ENCODE results near the gene CHD9. TPM values are rescaled to one million over a fixed set of nuclear protein-coding genes. Genes with fewer than 3 reads are reported as not detected.

CHD9 gene
- total and polyA plus RNA-seq, 9 of the 15 experiments (the other 6 are each of a cell fraction or from before 2014, with no cell fraction given), result 29.0 to 69.3 (median 40.6) TPM

- 100% methylated on average over 3 of the region's 3 CpGs for WGBS (ENCODE audit: insufficient coverage, low coverage, missing lambda C conversion rate)
- H3K4me3 ChIP-seq, result no peak overlapping the region
- H3K79me2 ChIP-seq (ENCODE audit: control insufficient read depth, insufficient read depth, low read length), result peaks cover 79% of the 10 kb centered on the region
- H3K4me1 ChIP-seq (replicated peaks in 1 of 2; ENCODE audit: control insufficient read depth in 2 of 2, insufficient read depth in 2 of 2, low read length in 2 of 2), result no peaks in the 10 kb centered on the region
- no peak overlapping the region for H3K27ac ChIP-seq (ENCODE audit: extremely low read depth, low read depth, low read length)
- H3K27me3 ChIP-seq (ENCODE audit: control insufficient read depth in 2 of 2, insufficient read depth in 2 of 2, low read length in 2 of 2), result no peaks in the 10 kb centered on the region
- BruUV-seq (replicated peaks), result no TSS peak
- H3K4me2 ChIP-seq (ENCODE audit: insufficient read depth, low read length), result no peak overlapping the region
- FAIRE-seq, result no peak
- no peaks in the 10 kb centered on the region; the same call in 1 of the 2 replicates for H3K9me3 ChIP-seq (replicated peaks; ENCODE audit: control insufficient read depth, insufficient read depth, low read depth, low read length)
- in situ Hi-C loops (cut with MboI) (no loop called here), intact Hi-C loops (cut with micrococcal nuclease) (no loop called here)
- peaks cover 8% of the 10 kb centered on the region; the same call in 2 of the 3 replicates for H3K36me3 ChIP-seq (ENCODE audit: control insufficient read depth, insufficient read depth, low read length)
- H3K9me1 ChIP-seq (ENCODE audit: control insufficient read depth, insufficient read depth, low read length), result no peaks in the 10 kb centered on the region
- TF ChIP-seq MCM2 (IDR thresholded peaks at IDR 0.05; ENCODE audit: low read depth), result no peak
- TF ChIP-seq, protein P1, sequence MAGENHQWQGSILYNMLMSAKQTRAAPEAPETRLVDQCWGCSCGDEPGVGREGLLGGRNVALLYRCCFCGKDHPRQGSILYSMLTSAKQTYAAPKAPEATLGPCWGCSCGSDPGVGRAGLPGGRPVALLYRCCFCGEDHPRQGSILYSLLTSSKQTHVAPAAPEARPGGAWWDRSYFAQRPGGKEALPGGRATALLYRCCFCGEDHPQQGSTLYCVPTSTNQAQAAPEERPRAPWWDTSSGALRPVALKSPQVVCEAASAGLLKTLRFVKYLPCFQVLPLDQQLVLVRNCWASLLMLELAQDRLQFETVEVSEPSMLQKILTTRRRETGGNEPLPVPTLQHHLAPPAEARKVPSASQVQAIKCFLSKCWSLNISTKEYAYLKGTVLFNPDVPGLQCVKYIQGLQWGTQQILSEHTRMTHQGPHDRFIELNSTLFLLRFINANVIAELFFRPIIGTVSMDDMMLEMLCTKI (IDR thresholded peaks at IDR 0.05; ENCODE audit: partially characterized antibody), result no peak
- peak; percentile 18; the same call in 1 of the 2 replicates for TF ChIP-seq NFIC (IDR thresholded peaks at IDR 0.05)
- TF ChIP-seq CCNT2 (IDR thresholded peaks at IDR 0.05; ENCODE audit: borderline replicate concordance, extremely low read depth, insufficient read length, low read depth, low read length), result no peak
- no peaks in the 10 kb centered on the region for H4K20me1 ChIP-seq (replicated peaks; ENCODE audit: control insufficient read depth, insufficient read depth, low read length)
- no peak for DNase-seq (ENCODE audit: extremely low read depth in 1 of 4, low spot score in 3 of 4)
- POLR2A ChIA-PET, result no interaction called here
- CTCF ChIA-PET (ENCODE audit: low intra/inter-chr PET ratio), result no interaction called here
- H3K9ac ChIP-seq (ENCODE audit: insufficient read depth in 1 of 2, low read depth in 2 of 2, low read length in 2 of 2), result no peak overlapping the region
- no peak for ATAC-seq
- no peak overlapping the region for H2AFZ ChIP-seq (ENCODE audit: low read depth, low read length)
These were observed 92.8 kb downstream of the CHD9 start for GRCh38 chr16:53147500-53148065.
